Kidney epithelial cell (primary cell): ENCODE measurements around the gene BNC2. TPM values are rescaled to one million over a fixed set of nuclear protein-coding genes. Genes with fewer than 3 reads are reported as not detected.

Source experiments
- DNase-seq: peaks from one replicate; pipeline ENCODE4 v3.0.0-alpha.2; 2010; ENCODE audit warnings: low read depth
- H3K27me3 ChIP-seq: 2 replicates; pipeline ENCODE4 v1.6.0; 2011; ENCODE audit warnings: low read length; ENCODE audit not compliant: control insufficient read depth, insufficient read depth
- H3K36me3 ChIP-seq: 2 replicates; pipeline ENCODE4 v1.5.1; 2011; ENCODE audit warnings: low read length; ENCODE audit not compliant: control insufficient read depth, insufficient read depth
- H3K4me3 ChIP-seq: 2 replicates; pipeline ENCODE4 v1.5.1; 2011; ENCODE audit warnings: low read depth, mild to moderate bottlenecking, control low read depth, low read length
- total RNA-seq: library from RNA; depleted of rRNA; stranded (reverse); fragments of >200 nt; gene quantifications from 2 replicates; pipeline ENCODE4 v1.2.3, GENCODE V29; 2015
- TF ChIP-seq, protein P1 (sequence below): IDR thresholded peaks from 2 replicates; pipeline ENCODE4 v1.5.1; 2011; ENCODE audit warnings: mild to moderate bottlenecking, moderate library complexity, low read length, control low read depth, inconsistent platforms; ENCODE audit not compliant: insufficient read depth, poor library complexity, severe bottlenecking

BNC2 gene
- total RNA-seq, 1 donor from 2014 or later = 1.5 TPM

DNA sequence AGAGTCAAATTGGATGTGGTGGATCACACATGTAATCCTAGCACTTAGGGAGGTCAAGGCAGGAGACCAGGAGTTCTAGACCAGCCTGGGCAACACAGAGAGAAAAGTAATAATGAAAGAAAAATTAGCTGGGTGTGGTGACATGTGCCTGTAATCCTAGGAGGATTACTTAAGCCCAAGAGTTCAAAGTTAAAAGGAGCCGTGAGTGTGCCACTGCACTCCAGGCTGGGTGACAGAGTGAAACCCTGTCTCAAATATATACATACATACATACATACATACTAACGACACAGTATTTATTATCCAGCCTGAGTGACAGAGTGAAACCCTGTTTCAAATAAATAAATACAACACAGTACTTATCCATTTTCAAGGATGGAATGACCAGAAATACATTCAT, 180.3 kb downstream of the BNC2 start:
- Histone ChIP-seq H3K27me3 (no peaks in the 10 kb centered on the region), H3K36me3 (no peaks in the 10 kb centered on the region), H3K4me3 (no peak overlapping the region)
- DNase-seq = no peak
- TF ChIP-seq, protein P1, sequence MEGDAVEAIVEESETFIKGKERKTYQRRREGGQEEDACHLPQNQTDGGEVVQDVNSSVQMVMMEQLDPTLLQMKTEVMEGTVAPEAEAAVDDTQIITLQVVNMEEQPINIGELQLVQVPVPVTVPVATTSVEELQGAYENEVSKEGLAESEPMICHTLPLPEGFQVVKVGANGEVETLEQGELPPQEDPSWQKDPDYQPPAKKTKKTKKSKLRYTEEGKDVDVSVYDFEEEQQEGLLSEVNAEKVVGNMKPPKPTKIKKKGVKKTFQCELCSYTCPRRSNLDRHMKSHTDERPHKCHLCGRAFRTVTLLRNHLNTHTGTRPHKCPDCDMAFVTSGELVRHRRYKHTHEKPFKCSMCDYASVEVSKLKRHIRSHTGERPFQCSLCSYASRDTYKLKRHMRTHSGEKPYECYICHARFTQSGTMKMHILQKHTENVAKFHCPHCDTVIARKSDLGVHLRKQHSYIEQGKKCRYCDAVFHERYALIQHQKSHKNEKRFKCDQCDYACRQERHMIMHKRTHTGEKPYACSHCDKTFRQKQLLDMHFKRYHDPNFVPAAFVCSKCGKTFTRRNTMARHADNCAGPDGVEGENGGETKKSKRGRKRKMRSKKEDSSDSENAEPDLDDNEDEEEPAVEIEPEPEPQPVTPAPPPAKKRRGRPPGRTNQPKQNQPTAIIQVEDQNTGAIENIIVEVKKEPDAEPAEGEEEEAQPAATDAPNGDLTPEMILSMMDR = no peak

GRCh38 chr9:16689351-16689938, 181.0 kb downstream of the BNC2 start:
- Histone ChIP-seq H3K36me3 (no peaks in the 10 kb centered on the region), H3K4me3 (no peak overlapping the region), H3K27me3 (no peaks in the 10 kb centered on the region)
- TF ChIP-seq, protein P1 = no peak
- no peak for DNase-seq

DNA sequence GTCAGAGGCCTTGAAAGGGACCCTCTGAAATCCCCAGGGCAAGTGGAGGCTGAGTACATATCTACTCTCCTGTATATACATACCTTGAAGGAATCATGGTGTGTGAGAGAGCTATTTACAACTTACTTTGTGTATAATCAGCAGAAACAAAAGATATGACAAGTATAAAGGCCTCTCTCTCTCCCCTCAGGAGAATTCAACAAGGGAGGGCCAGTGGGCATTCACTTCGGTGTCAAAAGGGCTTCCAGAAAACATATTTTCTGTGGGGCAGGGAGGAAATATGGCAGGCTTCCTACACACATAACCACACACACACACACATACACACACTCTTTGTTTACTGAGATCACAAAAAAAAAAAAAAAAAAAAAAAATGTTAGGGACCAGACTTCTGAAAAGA, 181.7 kb downstream of the BNC2 start:
- no peaks in the 10 kb centered on the region for H3K36me3 ChIP-seq
- no peak for DNase-seq
- H3K27me3 ChIP-seq = no peaks in the 10 kb centered on the region
- TF ChIP-seq, protein P1 = no peak
- no peak overlapping the region for H3K4me3 ChIP-seq

DNA sequence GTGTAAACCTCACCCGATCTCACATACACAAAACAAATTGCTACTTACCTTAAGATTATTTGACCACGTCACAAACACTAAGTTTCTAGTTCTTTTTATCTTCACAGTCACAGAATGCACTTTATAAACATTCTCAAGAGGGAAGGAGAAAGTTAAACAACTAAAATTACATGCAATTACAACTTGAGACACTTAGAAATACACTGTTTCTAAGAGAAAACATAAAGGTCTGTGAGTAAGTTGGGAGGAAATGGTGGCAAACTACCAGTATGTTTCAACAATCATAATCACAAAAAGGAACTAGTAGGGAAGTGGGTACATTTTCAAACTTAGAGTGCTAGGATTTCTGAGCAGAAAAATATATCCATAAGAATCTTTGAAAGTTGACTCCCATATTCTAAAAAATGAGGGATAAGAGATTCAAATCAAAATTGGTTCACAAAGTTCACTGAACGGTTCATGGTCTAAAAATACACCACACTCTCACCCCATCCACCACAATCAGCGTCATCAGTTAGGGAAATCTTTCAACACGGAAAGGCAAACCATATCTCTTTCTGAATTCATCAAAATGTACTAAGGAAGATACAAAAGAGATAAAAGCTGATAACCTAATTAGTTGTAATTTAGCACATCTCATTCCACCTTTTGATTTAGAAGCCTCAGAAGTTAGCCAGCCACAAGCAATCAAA, 182.6 kb downstream of the BNC2 start:
- H3K36me3 ChIP-seq = no peaks in the 10 kb centered on the region
- H3K27me3 ChIP-seq = no peaks in the 10 kb centered on the region
- no peak for DNase-seq
- no peak overlapping the region for H3K4me3 ChIP-seq
- TF ChIP-seq, protein P1 = no peak

DNA sequence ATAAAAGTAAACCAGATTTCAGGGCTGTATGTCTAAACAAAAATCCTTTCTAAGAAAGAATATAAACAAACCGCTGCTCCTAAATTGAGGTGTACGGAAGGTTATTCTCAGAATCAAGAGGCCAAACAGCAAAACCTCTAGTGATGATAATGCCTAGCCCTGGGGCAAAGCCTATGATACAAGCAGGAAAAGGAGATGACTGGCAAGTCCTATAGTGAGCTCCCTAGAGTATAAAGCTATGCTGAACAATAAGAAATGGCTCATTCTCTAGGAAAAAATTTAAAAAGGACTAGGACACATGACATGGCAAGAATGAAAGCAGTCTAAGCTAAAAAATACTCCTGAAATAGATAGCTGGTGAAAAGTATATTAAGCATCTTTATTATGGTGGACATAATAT, 187.1 kb downstream of the BNC2 start:
- Histone ChIP-seq H3K4me3 (no peak overlapping the region), H3K36me3 (no peaks in the 10 kb centered on the region), H3K27me3 (no peaks in the 10 kb centered on the region)
- TF ChIP-seq, protein P1 = no peak
- DNase-seq = no peak

DNA sequence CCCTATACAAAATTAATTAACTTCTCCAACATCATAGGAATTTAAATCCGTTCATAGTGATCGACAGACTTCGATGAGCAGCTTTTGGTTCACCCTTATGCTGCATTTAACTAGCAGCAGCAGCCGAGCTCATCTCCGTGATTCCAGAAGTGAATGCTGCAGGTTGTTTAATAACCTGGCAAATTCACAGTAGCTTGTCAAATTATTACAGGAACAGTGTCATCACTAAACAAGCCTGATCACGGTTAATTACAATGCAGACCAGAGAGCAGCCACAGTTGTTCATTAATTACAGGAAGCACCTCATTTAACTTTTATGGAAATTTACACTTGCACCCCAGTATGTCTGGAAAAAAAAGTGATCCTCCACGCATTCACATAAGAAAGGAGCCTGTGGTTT, 188.2 kb downstream of the BNC2 start:
- TF ChIP-seq, protein P1 = no peak
- H3K4me3 ChIP-seq = no peak overlapping the region

More for the DNA sequence above, 188.2 kb downstream of the BNC2 start:
- Histone ChIP-seq H3K36me3 (no peaks in the 10 kb centered on the region), H3K27me3 (no peaks in the 10 kb centered on the region)
- no peak for DNase-seq
